GM23248 (cell line): ENCODE results near the gene RASAL2.

Experiments
- EZH2 ChIP-seq: fragments of 200-600 bp; sonication (generic); IDR thresholded peaks from 2 replicates; pipeline ENCODE4 v1.6.1; 2018; ENCODE audit warnings: antibody characterized with exemption, mild to moderate bottlenecking; ENCODE audit not compliant: insufficient read depth, poor library complexity, severe bottlenecking
- EZH2phosphoT487 ChIP-seq: fragments of 200-600 bp; sonication (generic); IDR thresholded peaks from 2 replicates; pipeline ENCODE4 v1.6.1; 2018; ENCODE audit warnings: antibody characterized with exemption, moderate library complexity, mild to moderate bottlenecking, low read depth; ENCODE audit not compliant: insufficient read depth

DNA sequence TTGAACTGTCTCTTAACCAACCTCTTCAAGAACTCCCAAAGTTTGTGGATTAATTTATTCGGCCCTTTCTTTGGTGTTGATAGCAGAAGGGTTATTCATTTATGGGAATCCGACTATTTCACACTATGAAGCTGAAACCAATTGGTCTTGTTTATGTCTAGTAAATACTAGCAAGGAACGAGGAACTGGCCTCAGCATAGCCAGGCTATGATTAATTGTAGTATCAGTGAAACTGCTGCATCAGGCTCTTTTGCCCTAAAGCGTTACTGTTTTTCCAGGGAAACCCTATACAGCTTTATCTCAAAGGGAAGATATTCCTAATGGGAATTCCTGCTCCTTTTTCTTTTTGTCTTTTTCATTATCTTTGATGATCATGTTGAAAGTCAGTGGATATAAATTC is 367.8 kb downstream of the RASAL2 start:
- TF ChIP-seq EZH2phosphoT487 (no peak), EZH2 (no peak)
